HepG2 (cell line): ENCODE measurements around the gene AHCY. TPM values are rescaled to one million over a fixed set of nuclear protein-coding genes. Genes with fewer than 3 reads are reported as not detected.

Experiments
- CBFB ChIP-seq: sonication (generic); formaldehyde crosslinking; IDR thresholded peaks from 2 replicates; pipeline ENCODE4 v1.4.0; 2020; ENCODE audit warnings: missing genetic modification reagents
- IKZF1 ChIP-seq: fragments of 450-650 bp; IDR thresholded peaks from 2 replicates; pipeline ENCODE4 v1.7.1; 2016
- JARID2 ChIP-seq: sonication (generic); formaldehyde crosslinking; IDR thresholded peaks from 2 replicates; pipeline ENCODE4 v1.8.1; 2023; ENCODE audit warnings: missing genetic modification reagents, inconsistent platforms; ENCODE audit not compliant: insufficient replicate concordance
- KLF16 ChIP-seq, 2 experiments: sonication (generic) in 1 of 2; formaldehyde crosslinking in 1 of 2; IDR thresholded peaks; 2 replicates each; pipeline versions ENCODE4 v1.6.1 to v1.8.0; 2016 to 2023; ENCODE audit warnings: missing genetic modification reagents in 2 of 2, missing compliant biosample characterization in 1 of 2
- MIXL1 ChIP-seq: IDR thresholded peaks from 2 replicates; pipeline ENCODE4 v1.6.1; 2016
- NCOA5 ChIP-seq: sonication (generic); formaldehyde crosslinking; IDR thresholded peaks from 2 replicates; pipeline ENCODE4 v1.4.0; 2020; ENCODE audit warnings: missing genetic modification reagents
- NPAS2 ChIP-seq: sonication (generic); formaldehyde crosslinking; IDR thresholded peaks from 2 replicates; pipeline ENCODE4 v1.8.0; 2022; ENCODE audit warnings: mild to moderate bottlenecking, missing genetic modification reagents, borderline replicate concordance
- POGZ ChIP-seq: sonication (generic); formaldehyde crosslinking; IDR thresholded peaks from 2 replicates; pipeline ENCODE4 v1.4.0; 2020; ENCODE audit warnings: mild to moderate bottlenecking, missing genetic modification reagents
- TGIF2 ChIP-seq: IDR thresholded peaks from 2 replicates; pipeline ENCODE4 v1.6.1; 2016; ENCODE audit warnings: control low read depth, missing compliant biosample characterization
- TSC22D2 ChIP-seq: sonication (generic); formaldehyde crosslinking; IDR thresholded peaks from 2 replicates; pipeline ENCODE4 v1.5.1; 2020; ENCODE audit warnings: missing genetic modification reagents, mild to moderate bottlenecking, borderline replicate concordance
- ZBTB21 ChIP-seq: sonication (generic); formaldehyde crosslinking; IDR thresholded peaks from 2 replicates; pipeline ENCODE4 v1.4.0; 2020; ENCODE audit warnings: missing genetic modification reagents
- ZFP36L2 ChIP-seq: sonication (generic); formaldehyde crosslinking; IDR thresholded peaks from 2 replicates; pipeline ENCODE4 v1.4.0; 2020; ENCODE audit warnings: missing genetic modification reagents
- ZNF546 ChIP-seq: sonication (generic); formaldehyde crosslinking; conservative IDR thresholded peaks from 2 replicates; pipeline ENCODE4 v1.8.1; 2023; ENCODE audit warnings: mild to moderate bottlenecking, missing genetic modification reagents
- ZNF598 ChIP-seq: sonication (generic); formaldehyde crosslinking; IDR thresholded peaks from 2 replicates; pipeline ENCODE4 v1.5.1; 2020; ENCODE audit warnings: mild to moderate bottlenecking, missing genetic modification reagents, borderline replicate concordance
- ZNF724P ChIP-seq: sonication (generic); formaldehyde crosslinking; IDR thresholded peaks from 2 replicates; pipeline ENCODE4 v1.8.0; 2022; ENCODE audit warnings: missing genetic modification reagents, borderline replicate concordance
- ZNF782 ChIP-seq: sonication (generic); formaldehyde crosslinking; IDR thresholded peaks from 2 replicates; pipeline ENCODE4 v1.4.0; 2020; ENCODE audit warnings: missing genetic modification reagents, mild to moderate bottlenecking, borderline replicate concordance
- ZSCAN9 ChIP-seq: IDR thresholded peaks from 2 replicates; pipeline ENCODE4 v1.6.1; 2016; ENCODE audit warnings: borderline replicate concordance
- polyA plus RNA-seq, 8 experiments: library from polyadenylated mRNA; depleted of rRNA in 3 of 8; stranded (reverse) in 7 of 8; unstranded in 1 of 8; fragments of >200 nt; fragmentation: Illumina TruSeq in 4 of 8; extraction: Trizol in 4 of 8; gene quantifications; 2 replicates each; pipeline versions ENCODE4 v1.2.1 to v1.2.3, GENCODE V29; 2011 to 2016; ENCODE audit warnings: low read depth in 4 of 8, missing spikeins in 1 of 8, mixed read lengths in 1 of 8; ENCODE audit not compliant: insufficient read depth in 1 of 8
- total RNA-seq, 5 experiments: library from RNA; depleted of rRNA; stranded (reverse); fragments of >200 nt; fragmentation: Illumina TruSeq; extraction: Trizol; gene quantifications; 2 replicates each; pipeline ENCODE4 v1.2.3, GENCODE V29; 2016; ENCODE audit warnings: low read depth in 1 of 5
- TF ChIP-seq, protein P1 (sequence below): sonication (generic); formaldehyde crosslinking; IDR thresholded peaks from 2 replicates; pipeline ENCODE4 v1.8.0; 2022; ENCODE audit warnings: missing genetic modification reagents, mild to moderate bottlenecking, moderate library complexity, borderline replicate concordance
- TF ChIP-seq, protein P2 (sequence below): sonication (generic); formaldehyde crosslinking; IDR thresholded peaks from 2 replicates; pipeline ENCODE4 v1.4.0; 2020; ENCODE audit warnings: missing genetic modification reagents
- TF ChIP-seq, protein P3 (sequence below): sonication (generic); formaldehyde crosslinking; IDR thresholded peaks from 2 replicates; pipeline ENCODE4 v1.8.0; 2022; ENCODE audit warnings: low read depth, missing genetic modification reagents
- TF ChIP-seq, protein P4 (sequence below): sonication (generic); formaldehyde crosslinking; IDR thresholded peaks from 2 replicates; pipeline ENCODE4 v1.8.1; 2023; ENCODE audit warnings: missing genetic modification reagents, inconsistent platforms, borderline replicate concordance

Gene AHCY
- total and polyA plus RNA-seq, 2 of the 13 experiments (the other 11 are each of a cell fraction or from before 2014, with no cell fraction given): 407 to 419 TPM

DNA sequence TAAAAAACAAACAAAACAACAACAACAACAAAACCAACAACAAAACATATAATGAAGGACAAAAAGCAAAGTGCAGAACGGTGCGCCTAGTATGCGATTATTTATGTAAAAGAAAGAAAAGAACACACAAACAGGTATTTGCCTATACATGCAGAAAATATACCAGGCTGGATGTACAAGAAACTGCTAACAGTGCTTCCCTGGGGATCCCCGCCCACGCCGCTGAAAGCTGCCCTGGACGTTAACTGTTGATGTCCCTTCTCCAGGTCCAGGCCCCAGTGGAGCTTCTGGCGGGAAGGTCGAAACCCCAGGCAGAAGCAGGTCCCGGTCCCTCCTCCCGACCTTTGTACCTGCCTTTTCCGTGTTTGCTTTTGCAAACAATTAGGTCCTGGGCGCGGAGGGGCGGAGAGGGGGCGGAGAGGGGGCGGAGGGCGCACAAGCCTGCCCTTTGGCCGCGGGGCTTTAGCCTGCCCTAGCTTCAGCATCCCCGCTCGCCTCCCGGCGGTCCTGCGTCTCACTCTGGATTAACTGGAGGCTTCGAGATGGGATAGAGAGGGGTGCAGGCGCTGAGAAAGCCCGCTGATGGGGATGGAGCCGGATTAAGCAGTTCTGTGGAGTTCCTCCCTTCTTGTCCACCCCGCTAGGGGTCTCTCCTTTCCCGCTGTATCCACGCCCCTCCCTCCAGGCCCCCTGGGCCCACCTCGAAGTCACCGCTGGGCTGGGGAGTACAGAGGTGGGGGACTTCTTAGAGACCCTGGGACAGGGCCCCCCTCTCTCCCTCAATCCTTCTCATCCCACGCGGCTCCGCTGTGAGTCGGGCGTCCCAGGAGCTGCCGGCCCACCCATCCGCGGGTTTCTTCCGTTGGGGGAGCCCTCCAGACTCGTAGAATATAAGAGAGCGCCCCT lies 8.2 kb upstream of the AHCY start (continued):
- TF ChIP-seq, protein P1, sequence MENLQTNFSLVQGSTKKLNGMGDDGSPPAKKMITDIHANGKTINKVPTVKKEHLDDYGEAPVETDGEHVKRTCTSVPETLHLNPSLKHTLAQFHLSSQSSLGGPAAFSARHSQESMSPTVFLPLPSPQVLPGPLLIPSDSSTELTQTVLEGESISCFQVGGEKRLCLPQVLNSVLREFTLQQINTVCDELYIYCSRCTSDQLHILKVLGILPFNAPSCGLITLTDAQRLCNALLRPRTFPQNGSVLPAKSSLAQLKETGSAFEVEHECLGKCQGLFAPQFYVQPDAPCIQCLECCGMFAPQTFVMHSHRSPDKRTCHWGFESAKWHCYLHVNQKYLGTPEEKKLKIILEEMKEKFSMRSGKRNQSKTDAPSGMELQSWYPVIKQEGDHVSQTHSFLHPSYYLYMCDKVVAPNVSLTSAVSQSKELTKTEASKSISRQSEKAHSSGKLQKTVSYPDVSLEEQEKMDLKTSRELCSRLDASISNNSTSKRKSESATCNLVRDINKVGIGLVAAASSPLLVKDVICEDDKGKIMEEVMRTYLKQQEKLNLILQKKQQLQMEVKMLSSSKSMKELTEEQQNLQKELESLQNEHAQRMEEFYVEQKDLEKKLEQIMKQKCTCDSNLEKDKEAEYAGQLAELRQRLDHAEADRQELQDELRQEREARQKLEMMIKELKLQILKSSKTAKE (CRISPR knock-in tag): peak; percentile 96
- TF ChIP-seq CBFB (CRISPR knock-in tag) (peak; percentile 69; the same call in 1 of the 2 replicates), JARID2 (no peak), IKZF1 (no peak), ZFP36L2 (peak; percentile 17; the same call in 1 of the 2 replicates), NCOA5 (CRISPR knock-in tag) (no peak), ZNF546 (no peak; the same call in 1 of the 2 replicates), TSC22D2 (CRISPR knock-in tag) (no peak), MIXL1 (CRISPR knock-in tag) (peak; percentile 95), KLF16 (CRISPR knock-in tag; IDR thresholded peaks at IDR 0.05) (peak in 1 of 2 experiments; percentile 97; a peak in 2 of 4 replicates), ZNF724P (CRISPR knock-in tag) (peak; percentile 80; the same call in 1 of the 2 replicates), ZSCAN9 (peak; percentile 88; the same call in 1 of the 2 replicates), ZBTB21 (CRISPR knock-in tag) (no peak), POGZ (peak; percentile 86), ZNF782 (CRISPR knock-in tag) (no peak; the same call in 1 of the 2 replicates), TGIF2 (0 out of 2 replicates have a peak, but pooled peaks have one; percentile 68), NPAS2 (CRISPR knock-in tag) (0 out of 2 replicates have a peak, but pooled peaks have one; percentile 44), ZNF598 (CRISPR knock-in tag) (no peak)
- TF ChIP-seq, protein P2, sequence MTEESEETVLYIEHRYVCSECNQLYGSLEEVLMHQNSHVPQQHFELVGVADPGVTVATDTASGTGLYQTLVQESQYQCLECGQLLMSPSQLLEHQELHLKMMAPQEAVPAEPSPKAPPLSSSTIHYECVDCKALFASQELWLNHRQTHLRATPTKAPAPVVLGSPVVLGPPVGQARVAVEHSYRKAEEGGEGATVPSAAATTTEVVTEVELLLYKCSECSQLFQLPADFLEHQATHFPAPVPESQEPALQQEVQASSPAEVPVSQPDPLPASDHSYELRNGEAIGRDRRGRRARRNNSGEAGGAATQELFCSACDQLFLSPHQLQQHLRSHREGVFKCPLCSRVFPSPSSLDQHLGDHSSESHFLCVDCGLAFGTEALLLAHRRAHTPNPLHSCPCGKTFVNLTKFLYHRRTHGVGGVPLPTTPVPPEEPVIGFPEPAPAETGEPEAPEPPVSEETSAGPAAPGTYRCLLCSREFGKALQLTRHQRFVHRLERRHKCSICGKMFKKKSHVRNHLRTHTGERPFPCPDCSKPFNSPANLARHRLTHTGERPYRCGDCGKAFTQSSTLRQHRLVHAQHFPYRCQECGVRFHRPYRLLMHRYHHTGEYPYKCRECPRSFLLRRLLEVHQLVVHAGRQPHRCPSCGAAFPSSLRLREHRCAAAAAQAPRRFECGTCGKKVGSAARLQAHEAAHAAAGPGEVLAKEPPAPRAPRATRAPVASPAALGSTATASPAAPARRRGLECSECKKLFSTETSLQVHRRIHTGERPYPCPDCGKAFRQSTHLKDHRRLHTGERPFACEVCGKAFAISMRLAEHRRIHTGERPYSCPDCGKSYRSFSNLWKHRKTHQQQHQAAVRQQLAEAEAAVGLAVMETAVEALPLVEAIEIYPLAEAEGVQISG: peak; percentile 83
- TF ChIP-seq, protein P3, sequence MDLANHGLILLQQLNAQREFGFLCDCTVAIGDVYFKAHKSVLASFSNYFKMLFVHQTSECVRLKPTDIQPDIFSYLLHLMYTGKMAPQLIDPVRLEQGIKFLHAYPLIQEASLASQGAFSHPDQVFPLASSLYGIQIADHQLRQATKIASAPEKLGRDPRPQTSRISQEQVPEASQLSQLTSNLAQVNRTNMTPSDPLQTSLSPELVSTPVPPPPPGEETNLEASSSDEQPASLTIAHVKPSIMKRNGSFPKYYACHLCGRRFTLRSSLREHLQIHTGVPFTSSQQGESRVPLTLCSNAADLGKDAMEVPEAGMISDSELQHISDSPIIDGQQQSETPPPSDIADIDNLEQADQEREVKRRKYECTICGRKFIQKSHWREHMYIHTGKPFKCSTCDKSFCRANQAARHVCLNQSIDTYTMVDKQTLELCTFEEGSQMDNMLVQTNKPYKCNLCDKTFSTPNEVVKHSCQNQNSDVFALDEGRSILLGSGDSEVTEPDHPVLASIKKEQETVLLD (CRISPR knock-in tag): peak; percentile 75
- TF ChIP-seq, protein P4, sequence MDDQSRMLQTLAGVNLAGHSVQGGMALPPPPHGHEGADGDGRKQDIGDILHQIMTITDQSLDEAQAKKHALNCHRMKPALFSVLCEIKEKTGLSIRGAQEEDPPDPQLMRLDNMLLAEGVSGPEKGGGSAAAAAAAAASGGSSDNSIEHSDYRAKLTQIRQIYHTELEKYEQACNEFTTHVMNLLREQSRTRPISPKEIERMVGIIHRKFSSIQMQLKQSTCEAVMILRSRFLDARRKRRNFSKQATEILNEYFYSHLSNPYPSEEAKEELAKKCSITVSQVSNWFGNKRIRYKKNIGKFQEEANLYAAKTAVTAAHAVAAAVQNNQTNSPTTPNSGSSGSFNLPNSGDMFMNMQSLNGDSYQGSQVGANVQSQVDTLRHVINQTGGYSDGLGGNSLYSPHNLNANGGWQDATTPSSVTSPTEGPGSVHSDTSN (CRISPR knock-in tag): no peak
